ENCODE results near the gene TMCO1.
"Not testable (repeated sequence)": the region's sequence is repeated elsewhere in the genome, so short reads cannot be mapped to it uniquely, and the experiment has no call there.

Gene TMCO1

DNA sequence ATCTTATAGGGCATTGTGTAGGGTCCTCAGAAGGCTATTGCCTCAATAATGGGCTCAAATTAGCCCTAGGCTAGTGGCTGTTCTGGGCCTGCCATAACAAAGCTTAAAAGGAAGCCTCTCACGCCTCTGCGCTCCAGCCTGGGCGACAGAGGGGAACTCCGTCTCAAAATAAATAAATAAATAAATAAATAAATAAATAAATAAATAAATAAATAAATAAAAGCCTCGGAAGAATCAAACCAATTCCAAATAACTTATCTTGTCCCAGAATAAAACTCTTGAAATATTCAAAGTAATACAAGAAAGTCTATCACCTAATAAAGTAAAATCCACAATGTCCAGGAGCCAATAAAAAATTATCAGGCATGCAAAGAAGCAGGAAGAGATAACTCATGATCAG is 55.9 kb downstream of the TMCO1 start:
- no peaks in the 10 kb centered on the region for H3K27me3 ChIP-seq (ENCODE audit: insufficient read depth, insufficient read length)
- no peaks in the 10 kb centered on the region for H3K36me3 ChIP-seq (ENCODE audit: insufficient read depth, insufficient read length, low read length)
- TF ChIP-seq SUZ12 (IDR thresholded peaks at IDR 0.05; ENCODE audit: extremely low read depth, insufficient read depth, insufficient read length) (no peak), ZNF274 (IDR thresholded peaks at IDR 0.05; ENCODE audit: low read depth, low read length) (no peak), YY1 (IDR thresholded peaks at IDR 0.05; ENCODE audit: insufficient read depth, insufficient read length) (no peak)
- H3K9ac ChIP-seq (ENCODE audit: insufficient read length, low read depth): no peak overlapping the region
- DNase-seq (ENCODE audit: low read depth, low spot score): no peak
- H3K4me3 ChIP-seq (ENCODE audit: insufficient read length, low read depth): no peak overlapping the region
- peaks cover 4% of the 10 kb centered on the region; the same call in 1 of the 2 replicates for H3K9me3 ChIP-seq (ENCODE audit: insufficient read depth, low read length)
- no peaks in the 10 kb centered on the region for H3K4me1 ChIP-seq (ENCODE audit: insufficient read depth, insufficient read length)

DNA sequence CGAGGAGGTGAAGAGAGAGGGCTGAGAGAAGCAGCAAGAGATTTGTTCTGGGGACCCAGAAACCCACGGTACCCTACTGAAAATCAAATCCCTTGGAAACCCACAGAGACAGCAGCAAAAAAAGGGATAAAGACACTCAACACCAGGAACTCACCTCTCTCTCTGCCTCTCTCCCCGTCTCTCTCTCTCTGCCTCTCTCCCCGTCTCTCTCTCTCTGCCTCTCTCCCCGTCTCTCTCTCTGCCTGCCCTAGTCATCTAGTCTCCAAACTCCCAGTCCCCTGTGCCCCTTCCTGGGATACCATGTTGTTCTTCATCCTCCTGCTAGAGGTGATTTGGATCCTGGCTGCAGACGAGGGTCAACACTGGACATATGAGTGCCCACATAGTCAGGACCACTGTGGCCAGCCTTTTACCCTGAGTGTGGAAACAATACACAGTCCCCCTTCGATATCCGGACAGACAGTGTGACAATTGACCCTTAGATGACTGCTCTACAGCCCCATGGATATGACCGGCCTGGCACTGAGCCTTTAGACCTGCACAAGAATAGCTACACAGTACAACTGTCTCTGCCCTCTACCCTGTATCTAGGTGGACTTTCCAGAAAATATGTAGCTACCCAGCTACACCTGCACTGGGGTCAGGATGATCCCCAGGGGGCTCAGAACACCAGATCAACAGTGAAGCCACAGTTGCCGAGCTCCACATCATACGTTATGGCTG is 60.5 kb downstream of the TMCO1 start:
- no peak overlapping the region for H3K9ac ChIP-seq (ENCODE audit: insufficient read length, low read depth)
- H3K27me3 ChIP-seq (ENCODE audit: insufficient read depth, insufficient read length): no peaks in the 10 kb centered on the region
- H3K4me3 ChIP-seq (ENCODE audit: insufficient read length, low read depth): no peak overlapping the region
- no peaks in the 10 kb centered on the region for H3K4me1 ChIP-seq (ENCODE audit: insufficient read depth, insufficient read length)
- H3K9me3 ChIP-seq (ENCODE audit: insufficient read depth, low read length): peaks cover under 1% of the 10 kb centered on the region; the same call in 1 of the 2 replicates
- H3K36me3 ChIP-seq (ENCODE audit: insufficient read depth, insufficient read length, low read length): no peaks in the 10 kb centered on the region
- TF ChIP-seq ZNF274 (IDR thresholded peaks at IDR 0.05; ENCODE audit: low read depth, low read length) (no peak), SUZ12 (IDR thresholded peaks at IDR 0.05; ENCODE audit: extremely low read depth, insufficient read depth, insufficient read length) (no peak), YY1 (IDR thresholded peaks at IDR 0.05; ENCODE audit: insufficient read depth, insufficient read length) (no peak)
- DNase-seq (ENCODE audit: low read depth, low spot score): no peak

DNA sequence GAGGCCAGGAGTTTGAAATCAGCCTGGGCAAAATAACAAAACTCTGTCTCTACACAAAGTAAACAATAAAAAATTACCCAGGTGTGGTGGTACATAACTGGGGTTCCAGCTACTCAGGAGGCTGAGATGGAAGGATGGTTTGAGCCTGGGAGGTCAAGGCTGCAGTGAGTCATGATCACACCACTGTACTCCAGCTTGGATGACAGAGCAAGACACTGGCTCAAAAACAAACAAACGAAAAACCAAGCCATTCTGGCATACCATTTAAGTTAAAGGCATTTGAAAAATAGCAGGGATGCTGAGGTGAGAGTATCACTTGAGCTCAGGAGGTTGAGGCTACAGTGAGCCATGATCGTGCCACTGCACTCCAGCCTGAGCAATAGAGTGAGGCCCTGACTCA is 65.0 kb downstream of the TMCO1 start:
- no peaks in the 10 kb centered on the region for H3K4me1 ChIP-seq (ENCODE audit: insufficient read depth, insufficient read length)
- H3K4me3 ChIP-seq (ENCODE audit: insufficient read length, low read depth): no peak overlapping the region
- H3K36me3 ChIP-seq (ENCODE audit: insufficient read depth, insufficient read length, low read length): no peaks in the 10 kb centered on the region
- H3K27me3 ChIP-seq (ENCODE audit: insufficient read depth, insufficient read length): no peaks in the 10 kb centered on the region
- H3K9me3 ChIP-seq (ENCODE audit: insufficient read depth, low read length): no peaks in the 10 kb centered on the region
- no peak for DNase-seq (ENCODE audit: low read depth, low spot score)
- no peak overlapping the region for H3K9ac ChIP-seq (ENCODE audit: insufficient read length, low read depth)
- no peak for TF ChIP-seq YY1 (IDR thresholded peaks at IDR 0.05; ENCODE audit: insufficient read depth, insufficient read length)
- no peak for TF ChIP-seq SUZ12 (IDR thresholded peaks at IDR 0.05; ENCODE audit: extremely low read depth, insufficient read depth, insufficient read length)
- no peak for TF ChIP-seq ZNF274 (IDR thresholded peaks at IDR 0.05; ENCODE audit: low read depth, low read length)

DNA sequence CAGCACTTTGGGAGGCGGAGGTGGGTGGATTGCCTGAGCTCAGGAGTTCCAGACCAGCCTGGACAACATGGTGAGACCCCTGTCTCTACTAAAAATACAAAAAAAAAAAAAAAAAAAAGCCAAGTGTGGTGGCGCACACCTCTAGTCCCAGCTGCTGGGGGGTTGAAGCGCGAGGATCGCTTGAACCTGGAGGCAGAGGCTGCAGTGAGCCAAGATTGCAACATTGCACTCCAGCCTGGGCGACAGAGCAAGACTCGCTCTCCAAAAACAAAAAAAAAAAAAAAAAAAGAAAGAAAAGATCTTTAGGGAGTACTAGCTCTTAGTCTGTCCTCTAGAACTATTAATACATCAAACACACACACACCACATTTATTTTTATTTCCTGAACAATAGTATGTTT is 66.7 kb downstream of the TMCO1 start:
- H3K27me3 ChIP-seq (ENCODE audit: insufficient read depth, insufficient read length); DNase-seq (ENCODE audit: low read depth, low spot score); H3K4me3 ChIP-seq (ENCODE audit: insufficient read length, low read depth); H3K4me1 ChIP-seq (ENCODE audit: insufficient read depth, insufficient read length); H3K9me3 ChIP-seq (ENCODE audit: insufficient read depth, low read length); H3K9ac ChIP-seq (ENCODE audit: insufficient read length, low read depth); H3K36me3 ChIP-seq (ENCODE audit: insufficient read depth, insufficient read length, low read length): not testable (repeated sequence)

DNA sequence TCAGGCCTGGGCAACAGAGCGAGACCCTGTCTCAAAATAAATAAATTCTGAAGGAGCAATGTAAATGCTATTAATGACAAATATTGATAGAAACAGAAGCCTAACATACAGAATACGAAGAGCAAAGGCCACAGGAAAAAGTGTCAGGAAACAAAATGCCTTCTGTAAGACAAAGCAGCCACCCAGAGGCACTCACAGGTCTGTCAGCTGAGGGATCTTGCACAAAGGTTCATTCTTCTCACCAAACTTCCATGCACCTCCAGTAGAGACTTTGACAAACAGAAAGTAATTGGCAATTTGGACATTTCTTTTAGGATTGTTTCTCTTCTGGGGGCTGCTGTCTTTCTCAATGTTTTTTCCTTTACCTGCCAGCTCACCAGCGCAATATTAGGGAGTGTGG is 69.1 kb downstream of the TMCO1 start:
- Histone ChIP-seq H3K36me3 (ENCODE audit: insufficient read depth, insufficient read length, low read length) (peaks cover 7% of the 10 kb centered on the region), H3K4me3 (ENCODE audit: insufficient read length, low read depth) (no peak overlapping the region), H3K27me3 (ENCODE audit: insufficient read depth, insufficient read length) (no peaks in the 10 kb centered on the region), H3K9me3 (ENCODE audit: insufficient read depth, low read length) (no peaks in the 10 kb centered on the region), H3K9ac (ENCODE audit: insufficient read length, low read depth) (no peak overlapping the region), H3K4me1 (ENCODE audit: insufficient read depth, insufficient read length) (no peaks in the 10 kb centered on the region)
- no peak for TF ChIP-seq SUZ12 (IDR thresholded peaks at IDR 0.05; ENCODE audit: extremely low read depth, insufficient read depth, insufficient read length)
- TF ChIP-seq ZNF274 (IDR thresholded peaks at IDR 0.05; ENCODE audit: low read depth, low read length): no peak
- TF ChIP-seq YY1 (IDR thresholded peaks at IDR 0.05; ENCODE audit: insufficient read depth, insufficient read length): no peak
- no peak for DNase-seq (ENCODE audit: low read depth, low spot score)

DNA sequence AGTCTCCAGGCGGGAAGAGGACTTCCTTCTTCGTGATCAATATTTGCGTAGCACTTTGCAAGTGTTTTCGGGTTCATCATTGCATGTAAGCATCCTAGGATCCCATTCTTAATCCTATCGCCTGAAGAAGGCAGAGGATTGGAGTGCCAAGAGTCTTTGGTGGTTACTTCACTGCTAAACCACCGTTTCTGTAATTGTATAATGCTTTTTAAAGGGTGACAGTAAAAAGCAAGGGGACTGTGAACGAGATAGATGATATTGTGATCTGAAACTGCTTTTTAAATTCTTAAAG is 70.0 kb downstream of the TMCO1 start:
- H3K27me3 ChIP-seq (ENCODE audit: insufficient read depth, insufficient read length): no peaks in the 10 kb centered on the region
- no peak for DNase-seq (ENCODE audit: low read depth, low spot score)

DNA sequence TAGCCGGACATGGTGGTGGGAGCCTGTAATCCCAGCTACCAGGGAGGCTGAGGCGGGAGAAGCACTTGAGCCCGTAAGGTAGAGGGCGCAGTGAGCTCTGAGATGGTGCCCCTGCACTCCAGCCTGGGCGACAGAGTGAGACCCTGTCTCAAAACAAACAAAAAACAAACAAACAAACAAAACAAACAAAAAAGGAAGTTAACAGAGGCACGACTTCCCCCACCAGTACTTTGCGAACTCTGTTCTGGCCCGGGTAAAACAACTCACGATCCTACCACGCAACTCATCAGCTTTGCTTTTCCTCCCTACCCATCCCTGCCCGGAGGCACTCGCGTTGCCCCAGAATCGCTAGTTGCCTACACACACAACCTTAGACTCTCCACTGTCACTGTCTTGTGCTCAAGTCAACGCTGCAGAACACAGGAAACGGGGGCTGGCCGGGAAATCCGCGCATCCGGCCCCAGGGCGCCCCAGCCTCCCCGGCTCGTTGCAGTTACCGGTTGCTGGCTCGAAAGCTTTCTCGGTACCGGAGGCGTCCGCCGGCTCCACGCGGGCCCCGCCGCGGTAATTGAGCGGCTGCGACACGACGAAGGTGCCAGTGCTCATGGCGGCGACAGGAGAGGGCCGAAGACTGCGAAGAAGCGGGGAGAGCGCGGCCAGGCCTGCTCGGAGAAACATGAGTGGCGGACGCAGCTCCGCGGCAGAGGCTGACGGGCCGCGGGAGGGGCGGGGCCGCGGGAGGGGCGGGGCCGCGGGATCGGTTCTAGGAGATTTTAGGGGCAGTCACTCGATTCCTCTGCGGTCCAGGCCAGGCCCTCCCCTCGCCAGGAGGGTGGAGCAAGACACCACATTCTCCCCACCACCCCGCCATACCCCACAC is 70.5 kb downstream of the TMCO1 start, which contains the start of gene ALDH9A1:
ALDH9A1 (minus strand) TSS at position 682 of the 880 bp plus-strand sequence; CDS start at position 678, 4 bp downstream.
- Histone ChIP-seq H3K36me3 (ENCODE audit: insufficient read depth, insufficient read length, low read length) (peaks cover 13% of the 10 kb centered on the region), H3K4me3 (ENCODE audit: insufficient read length, low read depth) (peak within 1 kb of the TSS; percentile 99), H3K27me3 (ENCODE audit: insufficient read depth, insufficient read length) (no peaks in the 10 kb centered on the region), H3K9me3 (ENCODE audit: insufficient read depth, low read length) (peaks cover 5% of the 10 kb centered on the region; the same call in 1 of the 2 replicates), H3K9ac (ENCODE audit: insufficient read length, low read depth) (peak within 1 kb of the TSS; percentile 99), H3K4me1 (ENCODE audit: insufficient read depth, insufficient read length) (no peaks in the 10 kb centered on the region)
- no peak for TF ChIP-seq YY1 (IDR thresholded peaks at IDR 0.05; ENCODE audit: insufficient read depth, insufficient read length)
- no peak for TF ChIP-seq ZNF274 (IDR thresholded peaks at IDR 0.05; ENCODE audit: low read depth, low read length)
- no peak for TF ChIP-seq SUZ12 (IDR thresholded peaks at IDR 0.05; ENCODE audit: extremely low read depth, insufficient read depth, insufficient read length)
- DNase-seq (ENCODE audit: low read depth, low spot score): peak; percentile 75

More for the DNA sequence above, 70.0 kb downstream of the TMCO1 start:
- peak overlapping the region; percentile 66 for H3K9ac ChIP-seq (ENCODE audit: insufficient read length, low read depth)
- peak overlapping the region; percentile 99 for H3K4me3 ChIP-seq (ENCODE audit: insufficient read length, low read depth)
- peaks cover 13% of the 10 kb centered on the region for H3K36me3 ChIP-seq (ENCODE audit: insufficient read depth, insufficient read length, low read length)
- no peaks in the 10 kb centered on the region for H3K4me1 ChIP-seq (ENCODE audit: insufficient read depth, insufficient read length)
- H3K9me3 ChIP-seq (ENCODE audit: insufficient read depth, low read length): peaks cover 5% of the 10 kb centered on the region; the same call in 1 of the 2 replicates
- TF ChIP-seq SUZ12 (IDR thresholded peaks at IDR 0.05; ENCODE audit: extremely low read depth, insufficient read depth, insufficient read length) (no peak), ZNF274 (IDR thresholded peaks at IDR 0.05; ENCODE audit: low read depth, low read length) (no peak), YY1 (IDR thresholded peaks at IDR 0.05; ENCODE audit: insufficient read depth, insufficient read length) (no peak)
